ENCODE measurements around the gene QRICH1.
"Not testable (repeated sequence)": the region's sequence is repeated elsewhere in the genome, so short reads cannot be mapped to it uniquely, and the experiment has no call there.

Gene QRICH1

DNA sequence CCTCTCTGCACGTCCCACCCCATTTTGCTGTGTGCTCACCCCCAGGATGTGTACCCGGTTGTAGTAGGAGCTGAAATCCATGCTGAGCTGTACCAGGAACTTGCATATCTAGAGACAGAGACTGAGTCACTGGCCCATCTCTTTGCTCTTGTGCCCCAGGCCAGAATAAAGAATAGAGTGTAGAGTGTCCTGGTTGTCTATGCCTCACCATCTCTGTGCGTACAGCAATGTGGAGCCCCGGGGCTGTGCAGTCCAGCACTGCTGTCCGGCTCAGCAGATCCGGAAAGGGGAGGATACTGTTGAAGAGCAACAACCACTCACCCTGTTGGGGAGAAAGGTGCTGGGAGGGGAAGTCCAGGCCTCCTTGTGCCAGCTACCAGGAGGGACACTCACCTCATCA is 78.1 kb downstream of the QRICH1 start:
- no peak for DNase-seq

DNA sequence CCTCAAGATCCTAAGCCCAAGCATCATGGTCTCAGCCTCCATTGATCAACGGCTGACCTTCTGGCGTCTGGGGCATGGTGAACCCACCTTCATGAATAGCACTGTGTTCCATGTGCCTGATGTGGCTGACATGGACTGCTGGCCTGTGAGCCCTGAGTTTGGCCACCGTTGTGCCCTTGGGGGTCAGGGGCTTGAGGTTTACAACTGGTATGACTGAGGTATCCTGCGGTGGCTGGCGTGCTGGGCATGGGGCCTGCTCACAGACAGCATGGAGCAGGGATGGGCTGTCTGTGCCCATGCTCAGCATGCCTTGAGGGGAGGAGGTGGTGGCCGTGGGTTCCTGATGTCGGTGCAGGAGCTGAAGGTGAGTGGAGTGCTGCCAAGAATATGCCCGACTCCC is 78.8 kb downstream of the QRICH1 start:
- no peak for DNase-seq

DNA sequence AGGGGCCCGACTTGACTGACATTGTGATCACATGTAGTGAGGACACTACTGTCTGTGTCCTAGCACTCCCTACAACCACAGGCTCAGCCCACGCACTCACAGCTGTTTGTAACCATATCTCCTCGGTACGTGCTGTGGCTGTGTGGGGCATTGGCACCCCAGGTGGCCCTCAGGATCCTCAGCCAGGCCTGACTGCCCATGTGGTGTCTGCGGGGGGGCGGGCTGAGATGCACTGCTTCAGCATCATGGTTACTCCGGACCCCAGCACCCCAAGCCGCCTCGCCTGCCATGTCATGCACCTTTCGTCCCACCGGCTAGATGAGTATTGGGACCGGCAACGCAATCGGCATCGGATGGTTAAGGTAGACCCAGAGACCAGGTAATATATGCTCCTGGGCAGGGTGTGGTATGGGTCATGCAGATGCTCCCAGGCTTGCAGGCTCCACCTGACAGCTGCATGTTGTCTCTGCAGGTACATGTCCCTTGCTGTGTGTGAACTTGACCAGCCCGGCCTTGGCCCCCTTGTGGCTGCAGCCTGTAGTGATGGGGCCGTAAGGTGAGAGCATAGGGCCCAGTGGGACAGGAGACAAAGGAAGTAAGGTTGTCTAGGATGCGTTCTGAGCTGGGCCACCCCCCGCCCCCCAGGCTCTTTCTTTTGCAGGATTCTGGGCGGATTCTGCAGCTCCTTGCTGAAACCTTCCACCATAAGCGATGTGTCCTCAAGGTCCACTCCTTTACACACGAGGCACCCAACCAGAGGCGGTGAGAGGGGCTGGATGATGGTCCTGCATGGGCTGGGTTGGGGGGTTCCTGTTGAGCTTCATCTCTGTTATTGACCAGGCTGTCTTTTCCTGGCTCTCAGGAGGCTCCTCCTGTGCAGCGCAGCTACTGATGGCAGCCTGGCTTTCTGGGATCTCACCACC is 79.9 kb downstream of the QRICH1 start:
- peak; percentile 8 for DNase-seq

DNA sequence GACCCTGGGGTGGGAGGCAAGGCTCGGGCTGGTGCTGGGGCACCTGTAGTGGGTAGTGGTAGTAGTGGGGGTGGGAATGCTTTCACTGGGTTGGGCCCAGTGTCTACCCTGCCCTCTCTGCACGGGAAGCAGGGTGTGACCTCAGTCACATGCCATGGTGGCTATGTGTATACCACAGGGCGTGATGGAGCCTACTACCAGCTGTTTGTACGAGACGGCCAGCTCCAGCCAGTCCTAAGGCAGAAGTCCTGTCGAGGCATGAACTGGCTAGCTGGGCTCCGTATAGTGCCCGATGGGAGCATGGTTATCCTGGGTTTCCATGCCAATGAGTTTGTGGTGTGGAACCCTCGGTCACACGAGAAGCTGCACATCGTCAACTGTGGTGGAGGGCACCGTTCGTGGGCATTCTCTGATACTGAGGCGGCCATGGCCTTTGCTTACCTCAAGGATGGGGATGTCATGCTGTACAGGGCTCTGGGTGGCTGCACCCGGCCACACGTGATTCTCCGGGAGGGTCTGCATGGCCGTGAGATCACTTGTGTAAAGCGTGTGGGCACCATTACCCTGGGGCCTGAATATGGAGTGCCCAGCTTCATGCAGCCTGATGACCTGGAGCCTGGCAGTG is 80.6 kb downstream of the QRICH1 start:
- no peak for DNase-seq

GRCh38 chr3:49012441-49013017 is 81.3 kb downstream of the QRICH1 start:
- DNase-seq: no peak

DNA sequence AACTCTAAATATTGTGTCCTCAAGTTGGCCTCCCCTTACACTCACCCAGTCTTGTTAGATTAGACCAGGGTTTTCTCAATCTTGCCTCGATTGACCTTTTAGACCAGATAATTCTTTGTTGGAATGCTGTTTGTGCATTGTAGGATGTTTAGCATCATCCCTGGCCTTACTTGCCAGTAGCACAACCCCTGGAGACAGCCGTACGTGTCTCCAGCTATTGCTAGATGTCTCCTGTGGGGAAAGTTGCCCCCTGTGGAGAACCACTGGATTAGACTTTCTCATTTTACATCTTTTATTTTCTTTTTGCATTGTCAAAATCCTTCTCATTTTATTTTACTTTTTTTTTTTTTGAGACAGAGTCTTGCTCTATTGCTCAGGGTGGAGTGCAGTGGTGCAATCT is 84.5 kb downstream of the QRICH1 start:
- DNase-seq: no peak

GRCh38 chr3:49008627-49009026 is 85.2 kb downstream of the QRICH1 start:
- not testable (repeated sequence) for DNase-seq

DNA sequence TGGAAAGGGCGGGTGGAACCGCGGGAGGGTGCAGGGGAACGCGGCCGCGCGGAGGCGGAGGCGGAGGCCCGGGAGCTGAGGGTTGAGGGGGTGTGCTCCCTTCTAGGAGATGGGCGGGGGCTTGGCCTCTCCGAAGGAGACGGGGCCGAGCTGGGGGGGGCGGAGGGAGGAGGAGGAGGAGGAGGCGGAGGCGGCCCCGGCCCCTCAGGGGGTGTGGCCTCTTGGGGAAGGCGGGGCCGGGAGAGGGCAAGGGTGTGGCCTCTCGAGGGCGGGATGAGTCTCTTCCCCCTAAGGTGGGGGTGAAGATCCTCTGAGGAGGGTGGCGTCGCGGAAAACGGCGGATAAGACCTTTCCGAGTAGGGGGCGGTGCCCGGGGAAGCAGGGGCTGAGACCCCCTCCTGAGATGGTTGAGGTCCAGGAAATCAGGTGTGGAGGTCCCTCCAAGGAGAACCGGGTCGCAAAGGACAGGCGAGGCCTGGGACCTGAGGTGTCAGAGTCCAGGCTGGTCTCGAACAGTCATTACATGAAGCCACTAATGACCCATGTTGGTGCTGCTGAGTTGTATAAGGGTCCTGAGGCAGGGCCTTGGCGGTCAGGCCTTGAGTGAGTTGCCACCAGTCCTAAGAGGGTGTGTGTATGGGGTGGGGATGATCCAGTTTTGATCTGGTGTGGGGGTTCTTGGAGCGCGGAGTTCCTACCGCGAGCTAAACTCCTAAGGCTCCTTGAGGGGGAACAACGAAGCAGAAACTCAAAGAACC is 85.9 kb downstream of the QRICH1 start:
- DNase-seq: peak; percentile 26

DNA sequence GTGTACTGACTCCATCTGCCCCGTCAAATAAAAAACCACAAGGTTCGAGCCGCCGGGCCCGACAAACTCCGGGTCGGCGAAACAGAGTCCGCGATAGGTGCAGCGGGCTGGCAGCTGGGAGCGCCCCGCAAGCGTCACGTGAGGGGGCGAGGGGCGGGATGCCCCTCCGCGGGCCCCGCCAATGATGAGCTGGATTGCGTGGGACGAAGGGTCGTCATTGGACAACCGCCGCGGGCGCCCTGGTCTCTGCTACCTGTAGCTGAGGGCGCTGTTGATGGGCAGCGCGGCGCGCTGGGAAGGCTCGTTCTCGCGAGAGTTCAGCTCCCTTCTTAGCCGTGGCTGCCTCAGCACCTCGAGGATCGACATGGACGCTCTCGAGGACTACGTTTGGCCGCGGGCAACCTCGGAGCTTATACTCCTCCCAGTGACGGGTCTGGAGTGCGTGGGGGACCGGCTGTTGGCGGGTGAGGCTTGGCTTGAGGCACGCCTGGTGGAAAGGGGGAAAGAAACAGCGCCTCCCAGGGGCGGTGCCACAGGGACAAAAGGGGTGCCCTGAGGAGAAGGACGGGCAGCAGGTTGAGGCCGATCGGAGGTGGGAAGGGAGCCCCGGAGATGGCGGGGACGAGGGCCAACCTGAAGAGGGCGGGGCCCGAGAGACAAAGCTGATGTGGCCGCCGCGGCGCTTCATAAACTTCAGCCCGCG is 86.7 kb downstream of the QRICH1 start, which contains the start of gene WDR6:
WDR6 (plus strand) TSS at position 324 of the 703 bp plus-strand sequence; CDS start at position 365, 41 bp downstream.
- DNase-seq: peak; percentile 91

DNA sequence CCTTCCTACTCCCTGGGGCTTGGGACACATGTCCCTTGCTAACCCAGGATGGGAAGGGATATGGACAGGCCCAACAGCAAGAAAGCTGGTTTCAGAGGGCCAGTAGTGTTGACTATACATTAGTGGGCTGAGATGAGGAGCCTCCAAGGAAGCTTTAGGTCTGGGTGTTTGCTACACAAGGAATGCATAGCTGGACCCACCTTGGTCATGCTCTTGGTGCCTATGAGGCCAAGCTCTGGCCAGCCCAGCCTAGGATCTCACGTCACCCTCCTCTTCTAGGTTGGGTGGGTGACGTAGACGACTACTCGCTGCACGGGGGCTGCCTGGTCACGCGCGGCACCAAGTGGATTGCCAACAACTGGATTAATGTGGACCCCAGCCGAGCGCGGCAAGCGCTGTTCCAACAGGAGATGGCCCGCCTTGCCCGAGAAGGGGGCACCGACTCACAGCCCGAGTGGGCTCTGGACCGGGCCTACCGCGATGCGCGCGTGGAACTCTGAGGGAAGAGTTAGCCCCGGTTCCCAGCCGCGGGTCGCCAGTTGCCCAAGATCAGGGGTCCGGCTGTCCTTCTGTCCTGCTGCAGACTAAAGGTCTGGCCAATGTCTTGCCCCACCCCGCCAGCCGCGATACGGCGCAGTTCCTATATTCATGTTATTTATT is 87.3 kb downstream of the QRICH1 start:
- no peak for DNase-seq

GRCh38 chr3:49005998-49006397 is 87.9 kb downstream of the QRICH1 start:
- no peak for DNase-seq

GRCh38 chr3:49005303-49005680 is 88.6 kb downstream of the QRICH1 start:
- no peak for DNase-seq

DNA sequence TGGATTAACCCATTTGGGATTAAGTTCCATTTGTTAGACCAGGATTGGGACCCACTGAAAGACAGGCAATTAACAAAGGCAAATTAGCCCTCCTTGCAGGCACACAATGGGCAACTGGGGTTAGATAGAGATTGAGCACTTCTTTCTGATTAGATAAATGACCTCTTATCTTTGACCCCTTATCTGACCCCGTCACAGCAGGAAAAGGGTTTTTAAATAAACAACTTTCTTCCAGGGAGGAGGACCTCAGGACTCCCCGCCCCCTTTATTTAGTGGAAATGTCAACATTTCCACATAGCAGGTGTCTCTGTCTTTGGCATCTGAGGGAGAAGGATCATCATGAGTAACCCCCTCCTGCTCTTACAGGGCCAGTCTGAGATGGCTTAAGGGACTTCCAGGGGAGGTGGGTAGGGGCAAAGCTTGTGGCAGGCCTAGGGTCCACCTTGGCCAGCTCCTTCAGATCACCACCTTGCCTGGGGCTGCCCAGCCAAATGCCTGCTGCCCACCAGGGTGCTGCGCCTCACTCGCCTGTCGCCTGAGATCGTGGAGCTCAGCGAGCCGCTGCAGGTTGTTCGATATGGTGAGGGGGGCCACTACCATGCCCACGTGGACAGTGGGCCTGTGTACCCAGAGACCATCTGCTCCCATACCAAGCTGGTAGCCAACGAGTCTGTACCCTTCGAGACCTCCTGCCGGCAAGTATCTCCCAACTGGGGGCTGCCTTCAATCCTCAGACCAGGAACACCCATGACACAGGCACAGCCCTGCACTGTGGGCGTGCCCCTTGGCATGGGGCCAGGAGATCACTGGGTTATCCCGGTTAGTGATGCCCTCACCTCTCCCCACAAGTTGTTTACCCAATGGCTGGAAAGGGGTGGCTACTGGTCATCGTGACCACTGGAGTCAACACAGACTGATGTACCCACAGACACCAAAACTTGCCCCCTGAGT is 89.2 kb downstream of the QRICH1 start:
- no peak for DNase-seq

GRCh38 chr3:49001155-49001554 is 92.7 kb downstream of the QRICH1 start:
- no peak for DNase-seq

- no peak for DNase-seq
Observed at GRCh38 chr3:48999085-48999858, 94.6 kb downstream of the QRICH1 start.

- DNase-seq: peak; percentile 81
Observed at GRCh38 chr3:48997714-48998637, 95.9 kb downstream of the QRICH1 start.

GRCh38 chr3:48997102-48997635 is 96.7 kb downstream of the QRICH1 start:
- no peak for DNase-seq

GRCh38 chr3:48996640-48997039 is 97.2 kb downstream of the QRICH1 start:
- no peak for DNase-seq

Data from NCI-H1105 treated with DMSO at 0.1 percent for 48 hours (cell line).